Activated naive CD4-positive, alpha-beta T cell treated with anti-CD3 and anti-CD28 coated beads, Interleukin-2, amount 10 ng/mL, durations not matched to agents 7 days and 5 days (primary cell): Measurements from ENCODE around the gene TTYH2.

Experiments used
- CTCF ChIA-PET: fragments of 350-600 bp; sonication (Branson Sonifier 250); formaldehyde crosslinking; loops from one replicate; lab custom pipeline; 2021; ENCODE audit warnings: antibody characterized with exemption; lab: Charles Lee
- DNase-seq: peaks from one replicate; pipeline ENCODE4 v3.0.0-alpha.2; 2020
- H3K27ac Mint-ChIP-seq: one replicate; pipeline ENCODE4 v1.8.0; 2021; ENCODE audit warnings: mild to moderate bottlenecking, moderate library complexity, mixed read lengths
- H3K27me3 Mint-ChIP-seq: one replicate; pipeline ENCODE4 v1.8.0; 2021; ENCODE audit warnings: mild to moderate bottlenecking, mixed read lengths
- H3K36me3 Mint-ChIP-seq: one replicate; pipeline ENCODE4 v1.8.0; 2021; ENCODE audit warnings: mixed read lengths
- H3K4me1 Mint-ChIP-seq: one replicate; pipeline ENCODE4 v1.8.0; 2021; ENCODE audit warnings: mixed read lengths
- H3K4me3 Mint-ChIP-seq: one replicate; pipeline ENCODE4 v1.8.0; 2021; ENCODE audit warnings: mild to moderate bottlenecking, moderate library complexity, mixed read lengths
- H3K9me3 Mint-ChIP-seq: one replicate; pipeline ENCODE4 v1.8.0; 2021; ENCODE audit warnings: mixed read lengths

Gene TTYH2

DNA sequence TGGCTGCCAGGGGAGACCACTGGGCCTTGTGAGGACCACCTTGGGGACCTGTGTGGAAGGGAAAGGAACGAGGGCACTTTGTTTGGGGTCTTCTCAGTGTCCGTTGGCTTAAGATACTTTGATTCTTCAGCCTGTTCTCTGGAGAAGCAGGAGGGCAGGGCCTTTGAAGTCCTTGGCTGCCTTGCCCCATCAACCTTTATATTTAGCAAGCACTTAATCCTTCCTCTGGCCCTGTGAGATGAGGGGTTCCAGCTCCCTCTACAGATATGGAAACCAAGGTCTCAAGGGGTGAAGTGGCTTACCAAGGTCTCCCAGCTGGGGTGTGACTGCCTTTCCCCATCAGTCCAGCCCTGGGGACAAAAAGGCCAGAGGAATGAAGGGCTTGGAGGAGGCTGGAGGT, 28.5 kb downstream of the TTYH2 start:
- CTCF ChIA-PET = interaction anchor here (0.7 kb wide), 1 partner anchor 121 kb away, joined by 3 read pairs; no protein-coding TSS in a partner anchor

DNA sequence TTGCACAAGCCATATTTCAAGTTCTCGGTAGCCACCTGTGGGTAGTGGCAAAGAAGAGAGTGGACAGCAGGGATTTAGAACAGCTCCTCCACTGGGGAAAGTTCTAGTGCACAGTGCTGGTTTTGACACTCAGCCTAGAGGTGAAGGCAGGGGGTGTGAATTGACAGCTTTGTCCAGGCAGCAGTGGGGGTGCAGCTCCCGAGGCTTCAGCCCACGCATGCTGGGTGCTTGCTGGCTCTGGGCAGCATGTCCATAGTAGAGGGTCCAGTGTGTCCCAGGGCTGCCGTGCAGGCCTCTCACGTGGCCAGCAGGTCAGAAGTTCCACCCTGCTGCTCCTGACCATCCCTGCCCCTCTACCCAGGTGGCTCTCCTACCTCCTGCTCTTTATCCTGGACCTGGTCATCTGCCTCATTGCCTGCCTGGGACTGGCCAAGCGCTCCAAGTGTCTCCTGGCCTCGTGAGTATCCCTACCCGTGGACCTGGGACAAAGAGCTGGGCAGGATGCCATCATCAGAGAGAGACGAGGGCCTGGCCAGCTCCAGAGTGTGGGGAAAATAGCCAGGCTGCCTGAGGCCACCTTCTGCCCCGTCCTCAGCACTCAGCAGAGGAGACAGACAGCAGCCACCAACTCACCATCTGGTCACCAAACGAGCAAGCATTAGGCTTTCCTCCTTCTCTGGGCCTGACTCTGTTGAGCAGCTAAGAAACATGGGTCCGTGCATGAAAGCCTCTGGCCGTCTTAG, 29.8 kb downstream of the TTYH2 start:
- Mint-ChIP-seq H3K9me3 (no peaks in the 10 kb centered on the region), H3K4me1 (no peaks in the 10 kb centered on the region), H3K27me3 (no peaks in the 10 kb centered on the region), H3K4me3 (no peak overlapping the region), H3K27ac (no peak overlapping the region), H3K36me3 (peaks cover 2% of the 10 kb centered on the region)
- CTCF ChIA-PET = no interaction called here
- no peak for DNase-seq

More for the DNA sequence above, 28.5 kb downstream of the TTYH2 start:
- Mint-ChIP-seq H3K4me3 (no peak overlapping the region), H3K27me3 (no peaks in the 10 kb centered on the region), H3K27ac (no peak overlapping the region), H3K36me3 (peaks cover 2% of the 10 kb centered on the region), H3K9me3 (no peaks in the 10 kb centered on the region), H3K4me1 (no peaks in the 10 kb centered on the region)
- DNase-seq = no peak

DNA sequence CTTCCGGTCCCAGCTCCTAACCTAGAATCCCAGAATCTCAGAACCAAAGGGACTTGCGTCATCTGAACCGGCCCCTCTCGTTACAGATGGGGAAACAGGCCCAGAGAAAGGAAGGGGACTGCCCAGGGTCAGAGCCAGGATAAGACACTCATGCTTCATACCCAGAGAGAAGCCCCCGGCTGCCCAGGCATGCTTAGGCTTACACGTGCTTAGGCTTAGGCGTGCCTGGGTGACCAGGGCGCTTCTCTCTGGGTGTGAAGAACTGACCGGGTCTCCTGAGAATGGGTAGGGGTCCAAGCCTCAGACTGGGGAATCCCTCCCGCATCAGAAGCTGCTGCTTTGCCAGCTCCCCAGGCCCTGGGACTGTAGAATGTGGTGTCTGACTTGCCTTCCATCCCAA, 30.8 kb downstream of the TTYH2 start:
- Mint-ChIP-seq H3K36me3 (peaks cover 2% of the 10 kb centered on the region), H3K4me1 (no peaks in the 10 kb centered on the region), H3K27ac (no peak overlapping the region), H3K4me3 (no peak overlapping the region), H3K9me3 (no peaks in the 10 kb centered on the region), H3K27me3 (peaks cover 4% of the 10 kb centered on the region)
- CTCF ChIA-PET = no interaction called here
- no peak for DNase-seq

DNA sequence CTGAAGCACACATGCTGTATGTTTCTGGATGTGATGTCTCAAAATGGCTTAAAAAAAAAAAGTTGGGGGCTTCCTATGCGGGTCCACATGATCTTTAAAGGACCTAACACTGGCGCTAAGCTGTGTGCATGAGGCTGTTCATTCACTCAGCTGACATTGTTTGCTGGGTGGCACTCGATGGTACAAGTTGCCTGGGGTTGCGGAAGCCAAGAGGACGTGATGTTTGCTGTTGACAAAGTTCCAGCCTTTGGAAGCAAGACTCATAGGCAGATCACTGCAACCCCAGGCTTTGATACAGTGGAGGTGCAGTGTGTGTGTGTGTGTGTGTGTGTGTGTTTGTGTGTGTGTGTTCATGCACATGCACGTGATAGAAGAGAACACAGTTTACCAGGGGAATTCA, 31.2 kb downstream of the TTYH2 start:
- CTCF ChIA-PET = no interaction called here
- peaks cover 2% of the 10 kb centered on the region for H3K36me3 Mint-ChIP-seq
- peaks cover 4% of the 10 kb centered on the region for H3K27me3 Mint-ChIP-seq

DNA sequence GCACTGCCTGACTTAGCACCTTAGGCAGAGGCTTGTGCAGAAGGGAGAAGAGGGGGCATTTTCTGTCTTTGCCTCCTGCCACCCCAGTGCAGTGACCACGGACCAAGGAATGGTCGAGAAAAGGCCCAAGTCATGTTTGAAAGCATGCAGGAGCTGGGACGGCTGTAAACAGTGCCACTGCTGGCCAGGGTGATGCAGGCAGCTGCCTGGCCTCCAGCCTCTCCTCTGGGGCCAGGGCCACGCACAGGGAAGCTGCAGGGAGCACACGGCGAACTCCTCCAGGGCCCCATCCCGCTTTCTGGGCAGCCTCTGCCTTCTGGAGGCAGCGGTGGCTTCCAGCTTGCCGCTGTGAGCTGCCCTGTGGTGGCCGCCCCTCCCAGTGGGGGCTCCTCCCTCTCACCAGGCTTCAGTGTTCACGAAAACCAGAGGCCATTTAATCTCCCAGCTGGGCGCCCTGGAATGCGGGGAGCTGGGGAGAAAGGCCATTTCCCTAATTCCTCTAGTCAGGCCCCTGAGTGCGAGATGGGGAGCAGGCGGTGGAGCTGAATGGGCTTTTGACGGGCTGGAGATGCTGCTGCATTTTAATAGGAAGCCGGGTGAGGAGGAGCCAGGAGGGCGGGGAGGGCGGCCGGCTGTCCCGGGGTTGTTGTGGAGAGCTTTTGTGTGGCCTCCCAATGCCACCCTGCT, 31.9 kb downstream of the TTYH2 start:
- no peak overlapping the region for H3K27ac Mint-ChIP-seq

More for the DNA sequence above, 31.2 kb downstream of the TTYH2 start:
- no peaks in the 10 kb centered on the region for H3K9me3 Mint-ChIP-seq
- no peak for DNase-seq
- no peaks in the 10 kb centered on the region for H3K4me1 Mint-ChIP-seq
- no peak overlapping the region for H3K27ac Mint-ChIP-seq
- H3K4me3 Mint-ChIP-seq = no peak overlapping the region

DNA sequence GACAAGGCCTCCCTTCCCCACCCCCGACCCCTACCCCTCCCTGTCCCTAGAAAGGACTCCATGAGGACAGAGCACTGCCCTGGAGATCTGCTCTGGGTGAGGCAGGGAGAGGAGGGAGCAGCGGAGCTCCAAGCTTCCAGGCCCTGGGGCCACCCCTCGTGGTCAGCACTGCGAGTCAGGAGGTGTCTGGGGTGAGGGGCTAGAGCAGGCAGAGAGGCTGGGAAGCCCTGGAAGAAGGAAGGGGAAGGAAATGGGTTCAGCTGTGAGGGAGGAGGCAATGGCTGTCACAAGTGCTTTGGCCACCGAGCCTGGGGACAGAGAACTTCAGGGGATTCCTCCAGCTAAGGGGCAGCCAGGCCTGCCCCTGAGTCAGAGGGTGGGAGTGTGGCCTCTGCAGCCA, 32.5 kb downstream of the TTYH2 start:
- H3K27ac Mint-ChIP-seq = no peak overlapping the region
- H3K4me1 Mint-ChIP-seq = no peaks in the 10 kb centered on the region
- DNase-seq = no peak
- CTCF ChIA-PET = interaction anchor here (1.1 kb wide), 1 partner anchor 321 kb away, joined by 3 read pairs; the partner anchor contains the start of gene CD300H
- H3K4me3 Mint-ChIP-seq = no peak overlapping the region
- peaks cover 2% of the 10 kb centered on the region for H3K36me3 Mint-ChIP-seq
- no peaks in the 10 kb centered on the region for H3K9me3 Mint-ChIP-seq
- H3K27me3 Mint-ChIP-seq = peaks cover 7% of the 10 kb centered on the region

More for the DNA sequence above, 31.9 kb downstream of the TTYH2 start:
- CTCF ChIA-PET = no interaction called here
- H3K4me3 Mint-ChIP-seq = no peak overlapping the region
- DNase-seq = no peak
- peaks cover 7% of the 10 kb centered on the region for H3K27me3 Mint-ChIP-seq
- no peaks in the 10 kb centered on the region for H3K9me3 Mint-ChIP-seq
- H3K4me1 Mint-ChIP-seq = no peaks in the 10 kb centered on the region
- H3K36me3 Mint-ChIP-seq = peaks cover 2% of the 10 kb centered on the region

DNA sequence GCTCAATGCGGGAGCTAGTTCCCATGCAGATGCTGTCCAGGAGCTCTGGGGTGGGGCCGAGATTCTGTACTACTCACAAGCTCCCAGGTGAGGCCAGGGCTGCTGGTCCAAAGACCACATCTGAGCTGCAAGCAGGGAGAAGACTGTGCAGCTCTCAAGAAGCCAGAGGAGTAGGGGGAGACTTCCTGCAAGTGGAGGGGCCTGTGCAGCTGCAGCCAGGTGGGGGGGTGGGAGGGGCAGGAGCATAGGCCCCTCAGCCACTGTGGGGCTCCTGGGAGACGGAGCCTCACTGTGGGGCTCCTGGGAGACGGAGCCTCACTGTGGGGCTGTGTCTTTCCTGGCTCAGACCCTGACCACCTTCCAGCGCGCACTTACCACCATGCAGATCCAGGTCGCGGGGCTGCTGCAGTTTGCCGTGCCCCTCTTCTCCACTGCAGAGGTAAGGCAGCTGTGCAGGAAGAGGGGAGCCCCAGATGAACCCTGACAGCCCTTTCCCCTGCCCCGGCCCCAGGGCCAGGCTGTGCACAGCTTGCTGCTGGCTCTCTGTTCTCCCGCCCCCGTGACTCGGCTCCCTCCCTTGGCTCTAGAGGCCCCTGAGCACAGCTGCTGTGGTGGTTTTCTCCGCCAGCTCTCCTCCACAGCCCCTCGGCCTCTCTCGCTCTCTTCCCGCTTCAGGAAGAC, 36.4 kb downstream of the TTYH2 start:
- Mint-ChIP-seq H3K9me3 (no peaks in the 10 kb centered on the region), H3K36me3 (peaks cover 2% of the 10 kb centered on the region), H3K4me3 (no peak overlapping the region), H3K27me3 (peaks cover 7% of the 10 kb centered on the region), H3K4me1 (no peaks in the 10 kb centered on the region), H3K27ac (no peak overlapping the region)
- CTCF ChIA-PET = interaction anchor here (1.0 to 1.3 kb wide), 2 partner anchors 14 to 46 kb away, joined by 3 to 5 read pairs; no protein-coding TSS in a partner anchor
- DNase-seq = no peak

DNA sequence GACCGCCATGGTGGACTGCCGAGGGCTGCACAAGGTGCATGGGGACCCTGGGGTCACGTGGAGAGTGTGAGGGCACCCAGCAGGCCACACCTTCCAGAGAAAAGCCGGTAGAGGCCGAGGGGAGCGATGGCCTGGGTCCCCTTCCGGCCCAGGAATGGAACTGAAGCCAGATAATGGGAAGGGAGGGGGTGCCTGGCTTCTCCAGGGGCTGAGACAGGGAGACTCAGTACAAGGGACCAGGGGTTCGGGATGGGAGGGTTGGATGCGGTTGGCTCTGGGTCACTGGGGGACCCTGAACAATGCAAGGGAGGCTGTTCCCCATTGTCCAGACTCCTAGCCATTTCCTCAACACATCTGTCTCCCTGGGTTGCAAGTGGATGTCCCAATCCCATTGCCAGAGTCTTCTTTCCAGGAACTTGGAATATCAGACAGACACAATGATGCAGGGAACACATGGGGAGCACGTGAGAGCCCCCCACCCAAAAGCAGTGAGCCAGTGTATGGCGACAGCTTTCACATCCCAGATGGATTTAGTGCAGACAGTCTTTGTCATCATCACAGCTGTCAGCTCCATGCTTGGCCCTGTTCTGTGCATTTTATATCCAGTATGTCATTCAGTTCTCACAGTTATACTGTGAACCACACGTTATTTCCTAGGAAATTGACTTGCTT, 37.1 kb downstream of the TTYH2 start:
- Mint-ChIP-seq H3K9me3 (no peaks in the 10 kb centered on the region), H3K27ac (no peak overlapping the region), H3K4me3 (no peak overlapping the region), H3K36me3 (peaks cover 2% of the 10 kb centered on the region), H3K4me1 (no peaks in the 10 kb centered on the region), H3K27me3 (peaks cover 7% of the 10 kb centered on the region)
- CTCF ChIA-PET = no interaction called here
- no peak for DNase-seq

DNA sequence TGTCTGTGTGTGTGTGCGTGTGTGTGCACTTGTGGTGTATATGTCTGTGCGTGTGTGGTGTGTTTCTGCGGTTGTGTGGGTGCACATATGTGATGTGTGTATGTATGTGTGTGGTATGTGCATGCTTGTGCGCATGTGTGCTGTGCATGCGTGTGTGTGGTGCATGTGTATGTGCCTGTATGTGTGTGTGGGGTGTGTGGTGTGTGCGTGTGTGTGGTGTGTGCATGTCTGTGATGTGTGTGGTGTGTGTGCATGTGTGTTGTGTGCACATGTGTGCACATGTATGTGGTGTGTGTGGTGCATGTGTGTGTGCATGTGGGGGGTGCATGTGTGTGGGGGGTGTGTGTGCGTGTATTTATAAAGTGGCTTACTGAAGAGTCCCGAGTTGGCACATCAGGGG, 37.7 kb downstream of the TTYH2 start:
- DNase-seq = no peak
- no peaks in the 10 kb centered on the region for H3K4me1 Mint-ChIP-seq
- CTCF ChIA-PET = no interaction called here
- H3K4me3 Mint-ChIP-seq = no peak overlapping the region
- H3K36me3 Mint-ChIP-seq = peaks cover 2% of the 10 kb centered on the region
- peaks cover 7% of the 10 kb centered on the region for H3K27me3 Mint-ChIP-seq
- no peak overlapping the region for H3K27ac Mint-ChIP-seq
- no peaks in the 10 kb centered on the region for H3K9me3 Mint-ChIP-seq

DNA sequence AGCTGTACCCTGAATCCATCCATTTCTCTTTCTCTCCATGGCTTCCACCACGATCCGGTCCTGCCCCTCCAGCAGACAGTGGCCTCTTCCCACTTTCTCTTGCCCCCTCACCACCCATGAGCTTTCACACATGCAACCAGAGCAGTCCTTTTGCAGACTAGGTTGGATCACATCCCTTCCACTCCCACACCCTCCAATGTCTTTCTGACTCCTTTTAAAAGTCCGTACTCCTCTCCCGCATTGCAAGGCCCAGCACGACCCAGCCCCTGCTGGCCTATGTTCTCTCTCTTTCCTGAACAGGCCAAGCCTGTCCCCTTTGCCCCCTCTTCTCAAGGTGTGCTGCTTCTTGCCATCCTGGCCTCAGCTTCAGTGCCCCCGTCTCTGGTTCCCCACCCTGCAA, 38.2 kb downstream of the TTYH2 start:
- peaks cover under 1% of the 10 kb centered on the region for H3K36me3 Mint-ChIP-seq
- CTCF ChIA-PET = no interaction called here
- no peaks in the 10 kb centered on the region for H3K9me3 Mint-ChIP-seq
- peaks cover 7% of the 10 kb centered on the region for H3K27me3 Mint-ChIP-seq
- no peak overlapping the region for H3K27ac Mint-ChIP-seq
- no peak for DNase-seq
- no peak overlapping the region for H3K4me3 Mint-ChIP-seq
- H3K4me1 Mint-ChIP-seq = no peaks in the 10 kb centered on the region

DNA sequence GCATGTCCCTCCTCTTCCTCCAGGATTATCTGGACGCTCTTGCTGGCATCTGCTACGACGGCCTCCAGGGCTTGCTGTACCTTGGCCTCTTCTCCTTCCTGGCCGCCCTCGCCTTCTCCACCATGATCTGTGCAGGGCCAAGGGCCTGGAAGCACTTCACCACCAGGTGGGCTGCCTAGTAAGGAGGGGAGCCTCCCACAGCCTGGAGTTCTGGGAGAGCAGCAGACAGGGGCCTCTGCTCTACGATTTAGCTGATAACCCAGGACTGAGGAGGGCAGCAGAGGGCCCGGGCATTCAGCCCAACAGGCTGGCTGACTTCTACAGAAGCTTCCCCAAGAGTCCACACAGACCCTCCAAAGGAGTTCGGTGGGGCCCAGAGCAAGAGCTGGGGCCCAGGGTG, 38.8 kb downstream of the TTYH2 start:
- no peaks in the 10 kb centered on the region for H3K4me1 Mint-ChIP-seq
- no peak for DNase-seq
- no peak overlapping the region for H3K4me3 Mint-ChIP-seq
- H3K27me3 Mint-ChIP-seq = peaks cover 7% of the 10 kb centered on the region
- no peak overlapping the region for H3K27ac Mint-ChIP-seq
- CTCF ChIA-PET = interaction anchor here (1.1 kb wide), 1 partner anchor 17 kb away, joined by 3 read pairs; no protein-coding TSS in a partner anchor
- H3K9me3 Mint-ChIP-seq = no peaks in the 10 kb centered on the region
- H3K36me3 Mint-ChIP-seq = no peaks in the 10 kb centered on the region

DNA sequence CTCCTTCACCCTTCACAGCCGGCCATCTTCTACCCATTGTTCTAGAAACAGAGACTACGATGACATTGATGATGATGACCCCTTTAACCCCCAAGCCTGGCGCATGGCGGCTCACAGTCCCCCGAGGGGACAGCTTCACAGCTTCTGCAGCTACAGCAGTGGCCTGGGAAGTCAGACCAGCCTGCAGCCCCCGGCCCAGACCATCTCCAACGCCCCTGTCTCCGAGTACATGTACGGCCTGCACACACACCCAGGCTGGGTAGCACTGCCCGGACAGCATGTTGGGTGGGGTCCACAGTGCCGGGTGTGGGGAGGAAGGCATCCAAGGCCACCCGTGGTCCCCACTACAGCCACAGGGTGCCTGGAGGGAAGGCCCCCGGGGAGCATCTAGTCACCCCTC, 39.7 kb downstream of the TTYH2 start:
- Mint-ChIP-seq H3K27ac (no peak overlapping the region), H3K9me3 (no peaks in the 10 kb centered on the region), H3K27me3 (peaks cover 7% of the 10 kb centered on the region), H3K4me3 (no peak overlapping the region), H3K36me3 (no peaks in the 10 kb centered on the region), H3K4me1 (no peaks in the 10 kb centered on the region)
- DNase-seq = no peak
- CTCF ChIA-PET = interaction anchor here (1.1 kb wide), 1 partner anchor 18 kb away, joined by 3 read pairs; no protein-coding TSS in a partner anchor

DNA sequence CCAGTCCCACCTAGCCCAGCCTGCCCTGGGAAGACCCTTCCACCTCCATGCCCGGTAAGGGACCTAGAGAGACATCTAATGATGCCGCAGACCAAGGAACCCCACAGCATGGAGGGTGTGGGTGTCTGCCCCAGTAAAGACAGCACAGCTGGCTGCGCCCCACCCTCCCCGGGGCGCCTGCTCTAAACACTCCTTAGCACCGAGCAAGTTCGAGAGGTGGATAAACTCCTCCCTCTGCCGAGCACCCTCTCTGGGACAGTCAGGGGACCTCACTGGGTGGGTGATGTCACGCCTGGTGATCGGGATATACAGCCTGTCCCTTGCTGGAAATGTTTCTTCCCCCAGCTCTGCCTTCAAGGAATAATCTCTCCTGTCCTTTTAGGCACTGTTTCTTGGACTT, 43.9 kb downstream of the TTYH2 start:
- no peak overlapping the region for H3K4me3 Mint-ChIP-seq
- DNase-seq = no peak
- CTCF ChIA-PET = no interaction called here
- H3K36me3 Mint-ChIP-seq = no peaks in the 10 kb centered on the region
- H3K9me3 Mint-ChIP-seq = no peaks in the 10 kb centered on the region
- no peak overlapping the region for H3K27ac Mint-ChIP-seq
- no peaks in the 10 kb centered on the region for H3K4me1 Mint-ChIP-seq
- H3K27me3 Mint-ChIP-seq = no peaks in the 10 kb centered on the region
